Ascending aorta (tissue), 2 donors: ENCODE data around the gene RADIL. TPM values are rescaled to one million over a fixed set of nuclear protein-coding genes. Genes with fewer than 3 reads are reported as not detected.

Experiments
- DNase-seq, 2 donors: peaks; one replicate each; pipeline ENCODE4 v3.0.0-alpha.2; 2019; ENCODE audit warnings: low spot score in 2 of 2
- H3K27ac ChIP-seq, 2 donors: fragments of 200-600 bp; sonication (generic); one replicate each; pipeline ENCODE4 v1.5.1; 2016 to 2017; ENCODE audit warnings: mild to moderate bottlenecking in 1 of 2
- H3K27me3 ChIP-seq: fragments of 200-600 bp; sonication (generic); one replicate; pipeline ENCODE4 v1.5.1; 2017
- H3K36me3 ChIP-seq, 2 donors: fragments of 200-600 bp; sonication (generic); one replicate each; pipeline ENCODE4 v1.5.1; 2016
- H3K4me1 ChIP-seq, 2 donors: fragments of 200-600 bp; sonication (generic); one replicate each; pipeline ENCODE4 v1.5.1; 2016 to 2017; ENCODE audit warnings: mild to moderate bottlenecking in 1 of 2
- H3K4me3 ChIP-seq, 2 donors: fragments of 200-600 bp; sonication (generic); one replicate each; pipeline ENCODE4 v1.5.1; 2016 to 2017; ENCODE audit warnings: mild to moderate bottlenecking in 1 of 2
- H3K9me3 ChIP-seq, 2 donors: fragments of 200-600 bp; sonication (generic); one replicate each; pipeline ENCODE4 v1.5.1; 2016
- CTCF ChIP-seq, 3 experiments: fragments of 200-600 bp in 2 of 3; fragments of 450-650 bp in 1 of 3; sonication (generic) in 2 of 3; IDR thresholded peaks; one replicate each; pipeline ENCODE4 v1.5.1; 2016 to 2019; ENCODE audit warnings: antibody characterized with exemption in 3 of 3, mild to moderate bottlenecking in 1 of 3, moderate library complexity in 1 of 3
- intact Hi-C: fragments of 100-400 bp; cut with DNase I; formaldehyde crosslinking; loops from one replicate; pipeline ENCODE4 v1.15.1; 2023
- total RNA-seq: library from RNA; depleted of rRNA; stranded (reverse); fragments of >200 nt; gene quantifications from one replicate; pipeline ENCODE4 v1.1.0, GENCODE V29; 2016

The RADIL gene
- total RNA-seq, 1 donor from 2014 or later, result 42.4 TPM

DNA sequence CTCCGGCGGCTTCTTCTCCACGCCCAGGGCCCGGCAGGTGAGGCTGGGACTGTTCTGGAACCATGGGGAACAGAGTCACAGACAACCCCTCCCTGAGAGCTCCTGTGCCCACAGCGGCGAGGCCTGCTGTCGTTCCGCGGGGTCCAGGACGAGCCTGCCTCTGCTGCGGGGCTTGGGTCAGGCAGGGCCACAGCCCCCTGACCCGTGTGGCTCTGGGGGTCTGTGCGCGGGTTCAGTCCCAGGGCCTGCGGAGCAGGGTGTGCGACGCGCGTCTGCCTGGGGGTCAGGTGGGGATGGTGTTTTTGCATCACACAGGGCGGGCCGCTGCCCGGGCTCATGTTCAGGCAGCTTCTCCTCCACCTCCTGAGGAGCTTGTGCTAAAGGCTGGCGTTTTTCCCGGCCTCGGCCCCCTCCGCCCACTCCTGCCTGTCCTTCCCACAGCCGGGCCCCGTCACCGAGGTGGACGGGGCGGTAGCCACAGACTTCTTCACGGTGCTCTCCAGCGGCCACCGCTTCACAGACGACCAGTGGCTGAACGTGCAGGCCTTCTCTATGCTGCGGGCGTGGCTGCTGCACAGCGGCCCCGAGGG is 99.7 kb downstream of the RADIL start:
- Histone ChIP-seq H3K4me1 (no peaks in the 10 kb centered on the region), H3K36me3 (peaks cover 79 to 83% of the 10 kb centered on the region in 2 donors), H3K27ac (no peak overlapping the region), H3K27me3 (no peaks in the 10 kb centered on the region), H3K9me3 (no peaks in the 10 kb centered on the region), H3K4me3 (no peak overlapping the region)
- intact Hi-C loops, result no loop called here
- DNase-seq, result no peak
- no peak for TF ChIP-seq CTCF (IDR thresholded peaks at IDR 0.05)

DNA sequence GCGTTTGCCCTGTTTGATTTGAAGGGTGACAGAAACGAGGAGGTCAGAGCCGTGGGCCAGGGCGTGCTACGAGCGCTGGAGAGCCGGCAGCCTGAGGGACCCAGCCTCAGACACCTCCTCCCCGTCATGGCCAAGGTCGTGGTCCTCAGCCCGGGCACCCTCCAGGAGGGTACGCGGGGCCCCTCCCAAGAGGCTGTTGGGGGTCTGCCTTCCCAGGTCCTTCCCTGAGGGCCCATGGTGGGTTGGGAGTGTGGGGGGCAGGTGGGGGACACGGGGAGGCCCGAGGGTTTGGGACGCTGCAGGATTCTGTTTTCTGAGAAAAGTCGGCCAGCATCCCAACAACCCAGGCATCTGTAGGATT is 100.2 kb downstream of the RADIL start:
- no peak for DNase-seq
- intact Hi-C loops, result no loop called here
- H3K36me3 ChIP-seq, result peaks cover 73 to 77% of the 10 kb centered on the region in 2 donors

GRCh38 chr7:4782333-4783291 is 100.9 kb downstream of the RADIL start:
- intact Hi-C loops, result no loop called here
- H3K9me3 ChIP-seq, result no peaks in the 10 kb centered on the region
- no peaks in the 10 kb centered on the region for H3K27me3 ChIP-seq
- peaks cover 67 to 70% of the 10 kb centered on the region in 2 donors for H3K36me3 ChIP-seq
- no peak for TF ChIP-seq CTCF (IDR thresholded peaks at IDR 0.05)
- DNase-seq, result no peak
- no peaks in the 10 kb centered on the region for H3K4me1 ChIP-seq
- H3K4me3 ChIP-seq, result no peak overlapping the region
- no peak overlapping the region for H3K27ac ChIP-seq

More for the DNA sequence above, 100.2 kb downstream of the RADIL start:
- no peak for TF ChIP-seq CTCF (IDR thresholded peaks at IDR 0.05)
- H3K27ac ChIP-seq, result no peak overlapping the region
- H3K9me3 ChIP-seq, result no peaks in the 10 kb centered on the region
- H3K4me3 ChIP-seq, result no peak overlapping the region
- no peaks in the 10 kb centered on the region for H3K27me3 ChIP-seq
- no peaks in the 10 kb centered on the region for H3K4me1 ChIP-seq

- H3K9me3 ChIP-seq, result no peaks in the 10 kb centered on the region
- H3K4me1 ChIP-seq, result peaks cover 5% of the 10 kb centered on the region in 2 donors
- H3K27ac ChIP-seq, result no peak overlapping the region
- intact Hi-C loops, result no loop called here
- TF ChIP-seq CTCF (IDR thresholded peaks at IDR 0.05), result no peak
- H3K27me3 ChIP-seq, result no peaks in the 10 kb centered on the region
- H3K4me3 ChIP-seq, result no peak overlapping the region
- peaks cover 56 to 59% of the 10 kb centered on the region in 2 donors for H3K36me3 ChIP-seq
- DNase-seq, result no peak
These were observed 102.0 kb downstream of the RADIL start for GRCh38 chr7:4781366-4782069.

GRCh38 chr7:4779118-4779517 is 104.4 kb downstream of the RADIL start:
- TF ChIP-seq CTCF (IDR thresholded peaks at IDR 0.05), result no peak
- intact Hi-C loops, result loop anchor here (5.0 to 10.0 kb wide), 3 partner anchors 62 to 196 kb away; partner anchors contain the start of gene RADIL

More at GRCh38 chr7:4779118-4779517, 104.4 kb downstream of the RADIL start:
- H3K27ac ChIP-seq, result no peak overlapping the region
- no peaks in the 10 kb centered on the region for H3K9me3 ChIP-seq
- peaks cover 34 to 36% of the 10 kb centered on the region in 2 donors for H3K36me3 ChIP-seq
- H3K4me1 ChIP-seq, result peaks cover 8 to 12% of the 10 kb centered on the region in 2 donors
- H3K27me3 ChIP-seq, result no peaks in the 10 kb centered on the region
- no peak for DNase-seq
- no peak overlapping the region for H3K4me3 ChIP-seq
